Measurements from ENCODE around the gene CAPNS2.

The CAPNS2 gene

GRCh38 chr16:55534756-55535155 lies 31.7 kb upstream of the CAPNS2 start:
- TF ChIP-seq ZNF274 (IDR thresholded peaks at IDR 0.05; ENCODE audit: low read depth, low read length) (no peak), SUZ12 (IDR thresholded peaks at IDR 0.05; ENCODE audit: extremely low read depth, insufficient read depth, insufficient read length) (no peak), YY1 (IDR thresholded peaks at IDR 0.05; ENCODE audit: insufficient read depth, insufficient read length) (no peak)
- no peak for DNase-seq (ENCODE audit: low read depth, low spot score)
- Histone ChIP-seq H3K36me3 (ENCODE audit: insufficient read depth, insufficient read length, low read length) (peaks cover 16% of the 10 kb centered on the region), H3K4me3 (ENCODE audit: insufficient read length, low read depth) (no peak overlapping the region), H3K9ac (ENCODE audit: insufficient read length, low read depth) (no peak overlapping the region), H3K9me3 (ENCODE audit: insufficient read depth, low read length) (no peaks in the 10 kb centered on the region), H3K27me3 (ENCODE audit: insufficient read depth, insufficient read length) (no peaks in the 10 kb centered on the region), H3K4me1 (ENCODE audit: insufficient read depth, insufficient read length) (no peaks in the 10 kb centered on the region)

- TF ChIP-seq YY1 (IDR thresholded peaks at IDR 0.05; ENCODE audit: insufficient read depth, insufficient read length) (no peak), SUZ12 (IDR thresholded peaks at IDR 0.05; ENCODE audit: extremely low read depth, insufficient read depth, insufficient read length) (no peak), ZNF274 (IDR thresholded peaks at IDR 0.05; ENCODE audit: low read depth, low read length) (no peak)
- Histone ChIP-seq H3K4me3 (ENCODE audit: insufficient read length, low read depth) (no peak overlapping the region), H3K9me3 (ENCODE audit: insufficient read depth, low read length) (no peaks in the 10 kb centered on the region), H3K4me1 (ENCODE audit: insufficient read depth, insufficient read length) (no peaks in the 10 kb centered on the region), H3K27me3 (ENCODE audit: insufficient read depth, insufficient read length) (no peaks in the 10 kb centered on the region), H3K36me3 (ENCODE audit: insufficient read depth, insufficient read length, low read length) (no peaks in the 10 kb centered on the region), H3K9ac (ENCODE audit: insufficient read length, low read depth) (no peak overlapping the region)
- no peak for DNase-seq (ENCODE audit: low read depth, low spot score)
These were observed 27.4 kb upstream of the CAPNS2 start for GRCh38 chr16:55539049-55539448.

GRCh38 chr16:55539488-55539887 lies 27.0 kb upstream of the CAPNS2 start:
- no peaks in the 10 kb centered on the region for H3K4me1 ChIP-seq (ENCODE audit: insufficient read depth, insufficient read length)
- no peak for DNase-seq (ENCODE audit: low read depth, low spot score)
- H3K9ac ChIP-seq (ENCODE audit: insufficient read length, low read depth) = no peak overlapping the region
- no peak overlapping the region for H3K4me3 ChIP-seq (ENCODE audit: insufficient read length, low read depth)
- no peak for TF ChIP-seq YY1 (IDR thresholded peaks at IDR 0.05; ENCODE audit: insufficient read depth, insufficient read length)
- no peaks in the 10 kb centered on the region for H3K9me3 ChIP-seq (ENCODE audit: insufficient read depth, low read length)
- H3K36me3 ChIP-seq (ENCODE audit: insufficient read depth, insufficient read length, low read length) = no peaks in the 10 kb centered on the region
- no peaks in the 10 kb centered on the region for H3K27me3 ChIP-seq (ENCODE audit: insufficient read depth, insufficient read length)

GRCh38 chr16:55540221-55540620 lies 26.3 kb upstream of the CAPNS2 start:
- TF ChIP-seq SUZ12 (IDR thresholded peaks at IDR 0.05; ENCODE audit: extremely low read depth, insufficient read depth, insufficient read length) (no peak), YY1 (IDR thresholded peaks at IDR 0.05; ENCODE audit: insufficient read depth, insufficient read length) (no peak), ZNF274 (IDR thresholded peaks at IDR 0.05; ENCODE audit: low read depth, low read length) (no peak)
- Histone ChIP-seq H3K4me3 (ENCODE audit: insufficient read length, low read depth) (no peak overlapping the region), H3K4me1 (ENCODE audit: insufficient read depth, insufficient read length) (no peaks in the 10 kb centered on the region), H3K36me3 (ENCODE audit: insufficient read depth, insufficient read length, low read length) (no peaks in the 10 kb centered on the region), H3K9me3 (ENCODE audit: insufficient read depth, low read length) (no peaks in the 10 kb centered on the region), H3K9ac (ENCODE audit: insufficient read length, low read depth) (no peak overlapping the region), H3K27me3 (ENCODE audit: insufficient read depth, insufficient read length) (no peaks in the 10 kb centered on the region)
- DNase-seq (ENCODE audit: low read depth, low spot score) = no peak

GRCh38 chr16:55542459-55543082 lies 23.9 kb upstream of the CAPNS2 start:
- DNase-seq (ENCODE audit: low read depth, low spot score) = no peak
- Histone ChIP-seq H3K4me3 (ENCODE audit: insufficient read length, low read depth) (no peak overlapping the region), H3K9me3 (ENCODE audit: insufficient read depth, low read length) (no peaks in the 10 kb centered on the region), H3K9ac (ENCODE audit: insufficient read length, low read depth) (no peak overlapping the region), H3K36me3 (ENCODE audit: insufficient read depth, insufficient read length, low read length) (peaks cover 3% of the 10 kb centered on the region), H3K4me1 (ENCODE audit: insufficient read depth, insufficient read length) (no peaks in the 10 kb centered on the region), H3K27me3 (ENCODE audit: insufficient read depth, insufficient read length) (no peaks in the 10 kb centered on the region)
- no peak for TF ChIP-seq ZNF274 (IDR thresholded peaks at IDR 0.05; ENCODE audit: low read depth, low read length)
- TF ChIP-seq YY1 (IDR thresholded peaks at IDR 0.05; ENCODE audit: insufficient read depth, insufficient read length) = no peak
- no peak for TF ChIP-seq SUZ12 (IDR thresholded peaks at IDR 0.05; ENCODE audit: extremely low read depth, insufficient read depth, insufficient read length)

GRCh38 chr16:55543472-55543871 lies 23.0 kb upstream of the CAPNS2 start:
- H3K27me3 ChIP-seq (ENCODE audit: insufficient read depth, insufficient read length) = no peaks in the 10 kb centered on the region
- H3K9me3 ChIP-seq (ENCODE audit: insufficient read depth, low read length) = no peaks in the 10 kb centered on the region
- H3K4me1 ChIP-seq (ENCODE audit: insufficient read depth, insufficient read length) = no peaks in the 10 kb centered on the region
- no peak for DNase-seq (ENCODE audit: low read depth, low spot score)
- TF ChIP-seq YY1 (IDR thresholded peaks at IDR 0.05; ENCODE audit: insufficient read depth, insufficient read length) (no peak), ZNF274 (IDR thresholded peaks at IDR 0.05; ENCODE audit: low read depth, low read length) (no peak), SUZ12 (IDR thresholded peaks at IDR 0.05; ENCODE audit: extremely low read depth, insufficient read depth, insufficient read length) (no peak)
- H3K36me3 ChIP-seq (ENCODE audit: insufficient read depth, insufficient read length, low read length) = peaks cover 3% of the 10 kb centered on the region
- H3K9ac ChIP-seq (ENCODE audit: insufficient read length, low read depth) = no peak overlapping the region
- no peak overlapping the region for H3K4me3 ChIP-seq (ENCODE audit: insufficient read length, low read depth)

GRCh38 chr16:55552621-55553020 lies 13.9 kb upstream of the CAPNS2 start:
- Histone ChIP-seq H3K4me1 (ENCODE audit: insufficient read depth, insufficient read length) (no peaks in the 10 kb centered on the region), H3K9me3 (ENCODE audit: insufficient read depth, low read length) (peaks cover 13% of the 10 kb centered on the region; the same call in 1 of the 2 replicates), H3K4me3 (ENCODE audit: insufficient read length, low read depth) (no peak overlapping the region), H3K27me3 (ENCODE audit: insufficient read depth, insufficient read length) (no peaks in the 10 kb centered on the region), H3K9ac (ENCODE audit: insufficient read length, low read depth) (no peak overlapping the region), H3K36me3 (ENCODE audit: insufficient read depth, insufficient read length, low read length) (peaks cover 19% of the 10 kb centered on the region)
- TF ChIP-seq YY1 (IDR thresholded peaks at IDR 0.05; ENCODE audit: insufficient read depth, insufficient read length) = no peak
- TF ChIP-seq ZNF274 (IDR thresholded peaks at IDR 0.05; ENCODE audit: low read depth, low read length) = no peak
- TF ChIP-seq SUZ12 (IDR thresholded peaks at IDR 0.05; ENCODE audit: extremely low read depth, insufficient read depth, insufficient read length) = no peak
- DNase-seq (ENCODE audit: low read depth, low spot score) = no peak

Measured in NT2/D1 (cell line).